K562 (cell line): ENCODE measurements around the gene FAM32A. TPM values are rescaled to one million over a fixed set of nuclear protein-coding genes. Genes with fewer than 3 reads are reported as not detected.
A peak's percentile ranks its signal among the peaks of the same experiment; 100 is the strongest.

Experiments used
- ARID1B ChIP-seq: fragments of 450-650 bp; IDR thresholded peaks from 2 replicates; pipeline ENCODE4 v1.6.1; 2016; ENCODE audit warnings: antibody characterized with exemption, mild to moderate bottlenecking, inconsistent platforms
- CEBPG ChIP-seq, 3 experiments: fragments of 200-800 bp in 1 of 3; sonication (Bioruptor generic) in 1 of 3; sonication (generic) in 1 of 3; formaldehyde crosslinking in 1 of 3; IDR thresholded peaks in 2 of 3; conservative IDR thresholded peaks in 1 of 3; 2 replicates each; pipeline versions ENCODE4 v1.6.1 to v1.8.0; 2016 to 2022; ENCODE audit warnings: missing compliant biosample characterization in 2 of 3, missing genetic modification characterization in 2 of 3, mild to moderate bottlenecking in 1 of 3, missing genetic modification reagents in 1 of 3
- DMBX1 ChIP-seq: fragments of 250-450 bp; sonication (Bioruptor Pico); IDR thresholded peaks from 2 replicates; pipeline ENCODE4 v1.8.0; 2022; ENCODE audit warnings: inconsistent platforms, mild to moderate bottlenecking, moderate library complexity, borderline replicate concordance
- ELF4 ChIP-seq: fragments of 450-650 bp; formaldehyde crosslinking; IDR thresholded peaks from 2 replicates; pipeline ENCODE4 v1.4.0; 2022; ENCODE audit warnings: missing genetic modification characterization
- KLF16 ChIP-seq: IDR thresholded peaks from 2 replicates; pipeline ENCODE4 v1.6.1; 2016; ENCODE audit warnings: antibody characterized with exemption
- MTA2 ChIP-seq: fragments of 450-650 bp; IDR thresholded peaks from 2 replicates; pipeline ENCODE4 v1.6.1; 2016; ENCODE audit warnings: low read depth
- NCOR1 ChIP-seq: fragments of 450-650 bp; IDR thresholded peaks from 2 replicates; pipeline ENCODE4 v1.6.1; 2016; ENCODE audit warnings: mild to moderate bottlenecking, moderate library complexity
- PHF20 ChIP-seq: fragments of 450-650 bp; IDR thresholded peaks from 2 replicates; pipeline ENCODE4 v1.6.1; 2018; ENCODE audit not compliant: partially characterized antibody
- REST ChIP-seq, 2 experiments: fragments of 450-650 bp; formaldehyde crosslinking in 1 of 2; IDR thresholded peaks; 2 replicates each; pipeline versions ENCODE4 v1.4.0 to v1.6.1; 2014 to 2020; ENCODE audit warnings: mild to moderate bottlenecking in 2 of 2, borderline replicate concordance in 1 of 2, low read depth in 1 of 2
- RFX1 ChIP-seq: fragments of 450-650 bp; IDR thresholded peaks from 2 replicates; pipeline ENCODE4 v1.6.1; 2016; ENCODE audit warnings: mild to moderate bottlenecking, moderate library complexity
- RNF2 ChIP-seq: sonication (generic); IDR thresholded peaks from 2 replicates; pipeline ENCODE4 v1.6.1; 2016
- YBX1 ChIP-seq: fragments of 450-650 bp; IDR thresholded peaks from 2 replicates; pipeline ENCODE4 v1.7.1; 2016; ENCODE audit warnings: mild to moderate bottlenecking
- ZNF134 ChIP-seq: fragments of 250-450 bp; sonication (Bioruptor Pico); conservative IDR thresholded peaks from 2 replicates; pipeline ENCODE4 v1.4.0; 2020
- polyA plus RNA-seq, 8 experiments: library from polyadenylated mRNA; depleted of rRNA in 4 of 8; stranded (reverse) in 5 of 8; unstranded in 3 of 8; fragments of >200 nt; fragmentation: Nextera tagmentation in 2 of 8; fragmentation: Illumina TruSeq in 1 of 8; extraction: Ambion mirVana in 2 of 8; extraction: Trizol in 1 of 8; gene quantifications; 2 replicates each; pipeline versions ENCODE4 v1.2.1 to v1.2.3, GENCODE V29; 2011 to 2014; ENCODE audit warnings: inconsistent platforms in 1 of 8, missing spikeins in 1 of 8
- total RNA-seq, 7 experiments: library from RNA; depleted of rRNA in 6 of 7; stranded (reverse); fragments of >200 nt in 6 of 7; fragmentation: Illumina TruSeq in 2 of 7; extraction: Trizol in 2 of 7; gene quantifications; 2 replicates each; pipeline versions ENCODE4 v1.2.1 to v1.2.3, GENCODE V29; 2011 to 2021; ENCODE audit warnings: low replicate concordance in 1 of 7
- TF ChIP-seq, protein P1 (sequence below): fragments of 250-450 bp; sonication (Bioruptor Pico); IDR thresholded peaks from 2 replicates; pipeline ENCODE4 v1.4.0; 2020

FAM32A gene
- total and polyA plus RNA-seq, 9 of the 15 experiments (the other 6 are each of a cell fraction or from before 2014, with no cell fraction given) = 30.7 to 96.7 (median 73.7) TPM

- TF ChIP-seq REST (IDR thresholded peaks at IDR 0.05; ENCODE audit: borderline replicate concordance) = peak; percentile 44; the same call in 1 of the 2 replicates
- no peak for TF ChIP-seq REST (CRISPR knock-in tag; IDR thresholded peaks at IDR 0.05; ENCODE audit: low read depth)
- no peak for TF ChIP-seq ARID1B
- TF ChIP-seq PHF20 = peak; percentile 59
- no peak for TF ChIP-seq YBX1
- peak; percentile 65 for TF ChIP-seq CEBPG (CRISPR knock-in tag; IDR thresholded peaks at IDR 0.05)
- peak in 1 of 2 experiments; percentile 57; a peak in 1 of 4 replicates for TF ChIP-seq CEBPG (tag; conservative IDR thresholded peaks at IDR 0.05 in 1 of 2, IDR thresholded peaks at IDR 0.05 in 1 of 2)
- TF ChIP-seq RNF2 = 0 out of 2 replicates have a peak, but pooled peaks have one; percentile 7
- no peak for TF ChIP-seq NCOR1
- no peak for TF ChIP-seq KLF16
- 0 out of 2 replicates have a peak, but pooled peaks have one; percentile 13 for TF ChIP-seq ELF4 (CRISPR knock-in tag)
- TF ChIP-seq RFX1 = peak; percentile 98
- peak; percentile 40; the same call in 1 of the 2 replicates for TF ChIP-seq DMBX1 (CRISPR knock-in tag)
- TF ChIP-seq, protein P1, sequence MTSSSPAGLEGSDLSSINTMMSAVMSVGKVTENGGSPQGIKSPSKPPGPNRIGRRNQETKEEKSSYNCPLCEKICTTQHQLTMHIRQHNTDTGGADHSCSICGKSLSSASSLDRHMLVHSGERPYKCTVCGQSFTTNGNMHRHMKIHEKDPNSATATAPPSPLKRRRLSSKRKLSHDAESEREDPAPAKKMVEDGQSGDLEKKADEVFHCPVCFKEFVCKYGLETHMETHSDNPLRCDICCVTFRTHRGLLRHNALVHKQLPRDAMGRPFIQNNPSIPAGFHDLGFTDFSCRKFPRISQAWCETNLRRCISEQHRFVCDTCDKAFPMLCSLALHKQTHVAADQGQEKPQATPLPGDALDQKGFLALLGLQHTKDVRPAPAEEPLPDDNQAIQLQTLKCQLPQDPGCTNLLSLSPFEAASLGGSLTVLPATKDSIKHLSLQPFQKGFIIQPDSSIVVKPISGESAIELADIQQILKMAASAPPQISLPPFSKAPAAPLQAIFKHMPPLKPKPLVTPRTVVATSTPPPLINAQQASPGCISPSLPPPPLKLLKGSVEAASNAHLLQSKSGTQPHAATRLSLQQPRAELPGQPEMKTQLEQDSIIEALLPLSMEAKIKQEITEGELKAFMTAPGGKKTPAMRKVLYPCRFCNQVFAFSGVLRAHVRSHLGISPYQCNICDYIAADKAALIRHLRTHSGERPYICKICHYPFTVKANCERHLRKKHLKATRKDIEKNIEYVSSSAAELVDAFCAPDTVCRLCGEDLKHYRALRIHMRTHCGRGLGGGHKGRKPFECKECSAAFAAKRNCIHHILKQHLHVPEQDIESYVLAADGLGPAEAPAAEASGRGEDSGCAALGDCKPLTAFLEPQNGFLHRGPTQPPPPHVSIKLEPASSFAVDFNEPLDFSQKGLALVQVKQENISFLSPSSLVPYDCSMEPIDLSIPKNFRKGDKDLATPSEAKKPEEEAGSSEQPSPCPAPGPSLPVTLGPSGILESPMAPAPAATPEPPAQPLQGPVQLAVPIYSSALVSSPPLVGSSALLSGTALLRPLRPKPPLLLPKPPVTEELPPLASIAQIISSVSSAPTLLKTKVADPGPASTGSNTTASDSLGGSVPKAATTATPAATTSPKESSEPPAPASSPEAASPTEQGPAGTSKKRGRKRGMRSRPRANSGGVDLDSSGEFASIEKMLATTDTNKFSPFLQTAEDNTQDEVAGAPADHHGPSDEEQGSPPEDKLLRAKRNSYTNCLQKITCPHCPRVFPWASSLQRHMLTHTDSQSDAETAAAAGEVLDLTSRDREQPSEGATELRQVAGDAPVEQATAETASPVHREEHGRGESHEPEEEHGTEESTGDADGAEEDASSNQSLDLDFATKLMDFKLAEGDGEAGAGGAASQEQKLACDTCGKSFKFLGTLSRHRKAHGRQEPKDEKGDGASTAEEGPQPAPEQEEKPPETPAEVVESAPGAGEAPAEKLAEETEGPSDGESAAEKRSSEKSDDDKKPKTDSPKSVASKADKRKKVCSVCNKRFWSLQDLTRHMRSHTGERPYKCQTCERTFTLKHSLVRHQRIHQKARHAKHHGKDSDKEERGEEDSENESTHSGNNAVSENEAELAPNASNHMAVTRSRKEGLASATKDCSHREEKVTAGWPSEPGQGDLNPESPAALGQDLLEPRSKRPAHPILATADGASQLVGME (CRISPR knock-in tag) = peak; percentile 73; the same call in 1 of the 2 replicates
- TF ChIP-seq MTA2 = no peak
- no peak for TF ChIP-seq ZNF134
Measured at GRCh38 chr19:16197622-16198369, 12.6 kb downstream of the FAM32A start, which contains the start of gene AP1M1 (continued).
